GM18498 (cell line): ENCODE data around the gene CHRNA7.

Experiments used
- ATAC-seq: cut with Tn5 transposase; IDR thresholded peaks from one replicate; pipeline ENCODE4 v1.9.1; 2021; ENCODE audit warnings: mild to moderate bottlenecking, moderate library complexity; ENCODE audit not compliant: unreplicated experiment

Gene CHRNA7

DNA sequence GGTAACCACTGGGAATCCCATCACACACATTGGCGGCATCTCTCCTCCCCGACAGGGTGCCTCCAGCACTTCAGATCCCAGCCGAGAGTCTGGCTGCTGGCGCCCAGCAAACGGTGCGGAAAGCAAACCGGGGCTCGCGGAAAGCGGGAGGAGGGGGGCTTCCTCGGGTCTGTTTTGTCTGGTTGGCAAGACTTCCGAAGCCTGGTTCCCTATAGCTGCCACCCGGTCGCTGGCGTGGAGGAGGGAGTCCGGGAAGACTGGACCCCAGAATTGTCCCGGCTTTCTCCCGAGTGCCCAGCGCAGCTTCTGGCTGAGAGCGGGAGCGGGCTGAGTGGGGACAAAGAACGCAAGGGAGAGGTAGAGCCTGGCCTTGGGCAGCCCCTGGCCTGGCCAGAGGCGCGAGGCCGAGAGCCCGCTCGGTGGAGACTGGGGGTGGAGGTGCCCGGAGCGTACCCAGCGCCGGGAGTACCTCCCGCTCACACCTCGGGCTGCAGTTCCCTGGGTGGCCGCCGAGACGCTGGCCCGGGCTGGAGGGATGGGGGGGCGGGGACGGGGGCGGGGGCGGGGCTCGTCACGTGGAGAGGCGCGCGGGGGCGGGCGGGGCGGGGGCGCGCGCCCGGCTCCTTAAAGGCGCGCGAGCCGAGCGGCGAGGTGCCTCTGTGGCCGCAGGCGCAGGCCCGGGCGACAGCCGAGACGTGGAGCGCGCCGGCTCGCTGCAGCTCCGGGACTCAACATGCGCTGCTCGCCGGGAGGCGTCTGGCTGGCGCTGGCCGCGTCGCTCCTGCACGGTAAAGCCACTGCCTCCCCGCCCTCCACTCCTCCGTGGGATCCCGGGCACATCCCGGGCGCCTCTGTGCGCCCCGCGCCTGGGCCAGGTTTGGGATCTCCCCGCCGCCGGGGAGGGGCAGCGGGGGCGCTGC is at the start of gene CHRNA7:
Gene CHRNA7 (plus strand): TSS at position 654 of the 920 bp plus-strand sequence. CDS start 80 bp downstream, at position 734.
- ATAC-seq, result peak; percentile 71

DNA sequence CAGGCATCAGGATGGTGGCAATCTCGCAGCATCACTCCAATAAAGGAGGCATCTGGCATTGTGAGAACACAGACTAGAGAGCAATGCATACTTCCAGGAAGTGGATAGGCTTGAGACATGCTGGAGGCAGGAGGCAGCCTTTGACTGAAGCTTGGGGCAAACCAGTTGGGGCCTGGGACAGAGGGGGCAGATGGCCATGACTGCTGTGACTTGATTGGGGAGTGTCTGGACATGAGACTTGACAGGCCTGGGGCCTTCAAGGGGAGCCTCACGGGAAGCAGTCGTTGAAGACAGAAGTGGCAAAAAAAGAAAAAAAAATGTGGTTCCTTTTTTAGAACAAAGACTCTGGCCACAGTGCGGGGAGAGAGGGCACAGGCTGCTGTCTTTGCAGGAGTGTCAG is 44.7 kb upstream of the CHRNA7 start:
- no peak for ATAC-seq

DNA sequence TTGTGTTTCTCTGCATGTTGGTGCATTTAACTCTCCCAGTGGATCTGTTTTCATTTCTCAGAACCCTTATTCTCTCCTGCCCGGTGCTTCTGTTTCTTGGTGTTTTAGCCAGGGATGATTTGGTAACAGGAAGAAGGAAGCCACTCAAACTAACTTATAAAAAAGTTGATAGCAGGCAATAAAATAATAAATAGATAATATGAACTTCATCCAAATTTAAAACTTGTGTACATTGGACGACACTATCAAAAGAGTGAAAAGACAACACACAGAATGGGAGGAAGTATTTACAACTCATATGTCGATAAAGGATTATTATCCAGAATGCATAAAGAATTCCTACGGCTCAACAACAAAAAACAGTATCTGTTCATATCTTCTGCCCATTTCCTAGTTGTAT is 37.3 kb upstream of the CHRNA7 start:
- ATAC-seq, result no peak

DNA sequence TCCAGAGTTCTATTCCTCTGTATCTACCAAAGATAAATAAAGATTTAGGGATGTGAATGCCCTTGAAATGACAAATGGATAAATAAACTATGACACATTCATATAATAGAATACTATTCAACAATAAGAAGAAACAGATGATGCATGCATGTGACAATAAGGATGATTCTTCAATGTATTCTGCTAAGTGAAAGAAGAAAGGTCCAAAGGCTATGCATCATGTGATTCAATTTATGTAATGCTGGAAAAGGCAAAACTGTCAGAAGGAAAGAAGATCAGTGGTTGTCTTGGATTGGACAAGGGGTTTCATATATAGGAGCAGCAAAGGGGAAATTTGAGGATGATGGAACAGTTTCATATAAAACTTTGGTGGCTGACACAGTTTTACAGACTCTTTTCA is 32.6 kb upstream of the CHRNA7 start:
- no peak for ATAC-seq

DNA sequence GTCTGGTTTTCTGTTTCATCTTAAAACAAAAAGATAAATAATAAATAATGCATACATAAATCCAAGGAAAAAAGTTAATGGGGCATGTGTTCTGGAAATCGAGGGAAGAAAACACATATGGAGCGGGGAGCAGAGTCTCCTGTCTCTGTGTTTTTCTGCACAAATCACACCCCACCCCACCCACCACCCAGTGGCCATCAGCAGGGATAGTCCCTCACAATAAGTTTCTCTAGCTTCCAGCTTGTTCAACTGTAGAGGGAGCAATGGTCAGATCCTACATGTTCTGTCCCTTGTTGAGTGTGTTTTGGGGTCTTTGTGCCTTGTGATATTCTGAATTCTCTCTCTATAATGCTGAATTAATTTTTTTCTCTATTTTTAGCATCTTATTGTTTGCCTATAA is 26.8 kb upstream of the CHRNA7 start:
- no peak for ATAC-seq

DNA sequence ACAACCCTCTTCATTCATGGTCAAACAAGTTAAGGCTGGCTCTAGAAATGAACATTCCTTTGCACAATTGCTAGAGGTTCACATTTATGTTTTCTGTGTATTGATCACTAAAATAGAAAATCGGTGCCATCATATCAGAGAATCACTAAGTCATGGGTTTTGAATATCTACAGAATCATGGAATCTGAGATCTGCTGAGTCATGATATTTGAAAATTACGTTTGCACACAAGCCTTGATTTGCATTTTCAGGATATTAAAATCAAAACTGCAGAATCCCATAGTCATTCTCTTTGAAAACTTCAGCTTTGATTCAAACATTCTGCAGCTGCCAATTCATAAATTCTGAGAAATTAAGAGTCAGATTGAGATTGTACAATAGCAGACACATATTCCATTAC is 26.1 kb upstream of the CHRNA7 start:
- ATAC-seq, result no peak

DNA sequence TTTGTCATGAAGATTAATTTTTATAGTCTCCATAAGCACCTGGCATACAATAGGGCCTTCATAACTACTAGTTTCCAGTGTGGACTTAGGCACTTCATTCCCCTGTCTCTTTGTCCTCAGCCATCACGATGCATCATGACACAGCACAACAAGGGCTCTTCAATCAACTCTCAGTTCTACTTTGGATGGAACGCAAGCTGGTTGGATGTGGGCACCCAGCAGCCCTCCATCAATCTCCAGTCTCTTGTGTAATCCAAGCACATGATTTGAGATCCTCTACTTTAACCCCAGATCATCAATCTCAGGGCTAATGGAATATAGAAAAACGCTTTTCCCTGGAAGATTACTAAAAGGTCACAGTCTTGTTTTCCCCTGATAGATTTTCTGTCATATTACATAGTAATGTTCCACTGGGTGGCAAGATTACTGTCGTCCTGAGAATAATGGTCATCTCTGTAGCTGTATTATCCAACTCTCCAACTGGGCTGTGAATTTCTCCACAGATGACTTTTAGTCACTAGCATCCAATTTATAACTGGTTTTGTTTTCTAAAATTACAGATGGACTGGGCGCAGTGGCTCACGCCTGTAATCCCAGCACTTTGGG is 22.9 kb upstream of the CHRNA7 start:
- ATAC-seq, result no peak

DNA sequence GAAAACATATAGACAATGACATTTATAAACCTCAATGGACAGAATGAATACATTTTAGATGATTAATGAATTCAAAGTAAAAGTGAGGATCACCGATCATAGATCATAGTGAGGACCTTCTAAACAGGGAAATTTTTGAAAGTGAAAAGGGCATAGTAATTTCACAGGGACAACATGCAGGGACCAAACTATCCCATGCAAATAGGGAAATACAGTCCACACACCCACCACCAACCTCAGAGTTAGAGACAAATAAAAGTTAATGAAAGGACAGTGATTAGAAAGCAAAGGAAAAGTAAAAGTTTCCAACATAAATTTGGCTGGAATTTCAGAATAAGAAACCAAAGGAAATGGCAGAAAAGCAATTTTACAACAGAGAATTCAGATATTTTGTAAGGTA is 15.4 kb upstream of the CHRNA7 start:
- no peak for ATAC-seq

DNA sequence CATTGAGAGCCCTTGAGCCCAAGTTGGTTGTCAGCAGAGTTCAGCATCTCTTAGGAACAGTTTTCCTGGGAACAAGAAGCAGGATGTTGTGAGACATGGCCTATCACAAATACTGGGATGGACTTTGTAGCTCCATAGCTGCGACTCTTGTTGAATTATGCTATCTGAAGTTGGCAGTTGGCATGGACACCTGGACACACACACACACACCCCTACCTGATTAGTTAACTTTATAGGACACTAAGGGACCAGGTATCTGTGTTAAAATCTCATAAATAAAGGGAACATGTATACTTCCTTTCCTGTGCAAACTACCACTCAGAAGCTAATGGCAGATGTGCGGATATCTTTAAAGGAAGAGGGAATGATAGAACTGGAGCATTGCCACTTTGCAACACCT is 10.2 kb upstream of the CHRNA7 start:
- ATAC-seq, result no peak

DNA sequence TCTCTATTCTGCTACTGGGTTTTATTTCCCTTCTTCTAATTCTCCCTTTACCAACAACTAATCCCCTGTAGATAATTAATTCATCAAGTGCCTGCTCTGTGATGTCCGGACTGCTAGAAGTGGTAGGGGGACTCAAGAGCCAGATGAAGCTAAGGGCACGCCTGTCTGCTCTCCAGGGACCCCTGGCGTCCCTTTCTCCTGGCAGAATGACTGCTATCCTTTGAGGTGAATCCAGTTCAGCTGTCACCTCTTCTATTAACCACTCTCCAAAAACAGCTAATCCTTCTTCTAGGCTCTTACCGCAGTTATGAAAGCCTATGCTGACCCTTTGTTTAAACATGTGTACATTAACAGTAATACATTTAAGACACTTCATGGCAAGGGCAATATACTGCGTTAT is 1.4 kb upstream of the CHRNA7 start:
- ATAC-seq, result no peak

DNA sequence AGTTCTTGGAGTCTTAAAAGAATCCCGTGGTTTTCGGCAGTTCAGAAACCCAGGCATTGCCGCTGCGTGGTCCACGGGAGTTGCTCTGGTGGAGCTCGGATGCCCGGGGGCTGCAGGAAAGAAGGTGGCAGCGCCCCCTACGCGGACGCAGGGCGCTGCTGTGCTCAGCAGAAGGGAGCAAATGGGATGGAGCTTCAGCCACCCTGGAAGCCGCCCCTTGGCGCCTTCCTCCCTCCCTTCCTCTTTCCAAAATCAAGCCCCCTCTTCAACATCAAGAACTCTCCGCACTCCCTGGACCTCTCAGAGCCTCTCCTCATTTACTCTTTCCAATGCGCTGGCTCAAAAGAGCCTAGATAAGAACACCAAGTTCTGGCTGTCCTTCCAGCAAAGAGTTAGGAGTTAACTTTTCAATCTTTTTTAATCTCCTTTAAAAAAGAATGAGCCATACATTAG is 880 bp upstream of the CHRNA7 start:
- no peak for ATAC-seq

DNA sequence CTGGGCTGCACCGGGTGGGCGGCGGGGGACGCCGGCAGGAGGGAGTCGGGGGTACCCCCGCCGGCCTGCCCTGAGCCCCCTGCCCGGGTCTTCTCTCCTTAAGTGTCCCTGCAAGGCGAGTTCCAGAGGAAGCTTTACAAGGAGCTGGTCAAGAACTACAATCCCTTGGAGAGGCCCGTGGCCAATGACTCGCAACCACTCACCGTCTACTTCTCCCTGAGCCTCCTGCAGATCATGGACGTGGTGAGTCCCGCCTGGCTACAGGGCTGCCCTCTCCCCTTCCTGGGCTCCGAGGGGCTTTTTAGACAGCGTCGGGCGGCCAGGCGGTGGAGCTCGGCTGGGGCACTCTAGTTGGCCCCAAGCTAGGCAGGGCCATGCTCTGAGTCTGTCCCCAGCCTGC is 480 bp downstream of the CHRNA7 start:
- ATAC-seq, result no peak

DNA sequence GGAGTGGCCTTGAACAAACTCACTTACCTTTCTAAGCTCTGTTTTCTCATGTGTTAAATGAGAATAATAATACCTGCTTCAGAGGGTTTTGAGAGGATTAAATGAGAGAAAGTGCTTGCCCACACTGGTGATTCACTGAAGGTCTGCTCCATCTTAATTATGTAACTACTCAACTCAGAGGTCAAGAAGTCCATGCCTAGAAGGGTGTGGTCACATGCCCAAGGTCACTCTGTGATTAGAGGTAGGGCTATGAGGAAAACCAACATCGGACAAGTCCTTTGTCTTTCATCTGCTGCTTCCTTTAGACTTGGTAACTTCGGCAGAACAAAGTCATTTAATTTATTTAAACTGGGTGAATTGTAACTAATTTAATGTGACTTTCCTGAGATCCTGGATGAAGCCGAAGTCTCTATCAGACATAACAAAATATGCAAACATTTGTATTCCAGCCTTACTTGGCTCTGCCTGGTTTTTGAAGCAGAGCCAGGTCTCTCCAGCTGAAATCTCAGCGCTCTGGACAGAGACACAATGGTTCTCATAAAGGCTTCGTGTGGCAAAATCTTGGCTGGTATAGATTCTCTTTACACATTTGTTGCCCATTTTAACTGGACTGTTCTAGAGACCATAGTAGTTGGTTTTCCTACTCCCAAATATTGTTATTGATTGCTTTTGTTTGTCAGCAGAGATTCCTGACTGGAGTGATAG is 3.0 kb downstream of the CHRNA7 start:
- no peak for ATAC-seq

DNA sequence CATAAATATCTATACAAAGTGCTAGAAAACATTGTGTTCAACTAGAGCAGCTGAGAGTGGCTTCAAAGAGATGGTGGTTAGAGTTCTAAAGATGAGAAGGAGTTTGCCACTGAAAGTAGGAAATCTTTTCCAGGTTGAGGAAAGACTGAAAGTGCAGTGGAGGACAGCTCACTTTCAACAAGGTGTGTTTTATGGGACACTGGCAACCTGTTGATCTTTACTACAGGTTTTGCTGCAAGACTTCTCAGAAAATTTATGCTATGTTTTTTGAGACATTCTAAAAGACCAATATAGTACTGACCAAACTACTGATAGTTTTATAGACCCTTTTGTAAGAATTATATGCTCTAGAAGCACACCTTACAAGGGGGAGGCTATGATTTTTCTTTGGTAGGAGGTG is 3.8 kb downstream of the CHRNA7 start:
- no peak for ATAC-seq

DNA sequence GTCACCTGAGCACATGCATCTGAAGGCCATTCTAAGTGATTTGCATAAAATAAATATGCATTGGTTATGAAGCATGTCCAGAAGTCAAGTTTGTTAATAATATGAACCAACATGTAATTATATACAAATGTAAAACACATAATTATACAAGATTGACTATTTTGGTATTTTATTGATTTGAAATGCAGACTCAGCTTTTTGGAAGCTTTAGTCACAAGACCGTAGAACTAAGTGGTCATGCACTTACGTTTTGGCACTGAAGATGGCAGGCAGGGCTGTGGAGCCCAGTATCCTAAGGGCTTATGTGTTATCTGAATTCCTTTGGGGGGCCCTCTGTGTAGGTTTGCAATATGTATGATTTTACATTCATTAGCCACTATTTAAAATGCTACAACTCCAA is 5.0 kb downstream of the CHRNA7 start:
- ATAC-seq, result no peak

DNA sequence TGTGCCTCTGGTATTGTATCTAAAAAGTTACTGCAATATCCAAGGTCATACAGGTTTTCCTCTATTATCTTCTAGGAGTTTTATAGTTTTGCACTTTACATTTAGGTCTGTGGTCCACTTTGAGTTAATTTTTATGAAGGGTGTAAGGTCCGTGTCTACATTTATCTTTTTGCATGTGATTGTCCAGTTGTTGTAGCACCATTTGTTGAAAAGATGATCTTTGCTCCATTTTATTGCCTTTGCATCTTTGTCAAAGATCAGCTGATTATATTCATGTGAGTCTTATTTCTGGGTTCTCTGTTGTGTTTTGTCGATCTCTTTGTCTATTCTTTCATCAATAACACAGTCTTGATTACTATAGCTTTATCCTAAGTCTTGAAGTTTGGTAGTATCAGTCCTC is 6.7 kb downstream of the CHRNA7 start:
- ATAC-seq, result no peak

DNA sequence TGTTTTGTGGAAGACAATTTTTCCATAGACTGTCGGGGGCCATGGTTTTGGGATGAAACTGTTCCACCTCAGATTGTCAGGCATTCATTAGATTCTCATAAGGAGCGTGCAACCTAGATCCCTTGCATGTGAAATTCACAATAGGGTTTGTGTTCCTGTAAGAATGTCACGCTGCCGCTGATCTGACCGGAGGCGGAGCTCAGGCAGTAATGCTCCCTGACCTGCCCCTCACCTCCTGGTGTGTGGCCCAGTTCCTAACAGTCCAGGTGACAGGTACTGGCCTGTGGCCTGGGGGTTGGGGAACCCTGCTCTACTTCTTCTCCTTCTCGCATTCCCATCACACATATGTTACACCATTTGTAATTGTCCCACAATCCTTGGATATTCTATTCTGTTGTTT is 11.0 kb downstream of the CHRNA7 start:
- ATAC-seq, result no peak

DNA sequence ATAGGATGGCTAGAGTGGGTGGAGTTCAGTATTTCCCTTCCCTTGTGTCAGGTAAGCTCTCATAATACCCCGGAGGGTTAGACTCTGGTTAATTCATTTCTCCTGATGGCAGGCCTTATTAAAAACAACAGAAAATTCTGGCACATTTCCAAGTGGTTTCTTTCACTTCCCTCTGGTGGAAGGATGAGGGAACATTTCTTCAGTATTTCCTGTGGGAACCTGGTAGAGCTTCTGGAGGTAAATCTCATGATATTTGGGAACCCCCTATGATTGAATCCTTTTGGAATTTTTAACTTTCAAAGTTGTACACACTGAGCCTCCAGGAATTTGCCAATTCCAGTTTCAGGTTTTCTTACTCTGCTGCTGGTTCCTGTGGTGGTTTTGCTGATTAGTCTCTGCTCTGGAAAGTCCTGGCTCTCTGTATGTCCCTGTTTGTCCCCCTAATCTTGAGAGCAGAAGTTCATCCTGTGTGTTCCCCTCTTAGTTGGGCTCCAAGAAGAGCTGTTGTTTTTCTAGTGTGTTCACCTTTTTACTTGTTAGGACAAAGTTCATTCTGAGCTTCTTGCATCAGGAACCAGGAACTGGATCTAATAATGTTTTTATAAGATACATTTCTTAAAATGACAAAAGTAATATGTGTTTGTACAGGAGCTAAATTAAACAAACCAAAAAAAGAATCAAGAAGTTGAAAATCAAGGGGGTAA is 12.1 kb downstream of the CHRNA7 start:
- no peak for ATAC-seq

DNA sequence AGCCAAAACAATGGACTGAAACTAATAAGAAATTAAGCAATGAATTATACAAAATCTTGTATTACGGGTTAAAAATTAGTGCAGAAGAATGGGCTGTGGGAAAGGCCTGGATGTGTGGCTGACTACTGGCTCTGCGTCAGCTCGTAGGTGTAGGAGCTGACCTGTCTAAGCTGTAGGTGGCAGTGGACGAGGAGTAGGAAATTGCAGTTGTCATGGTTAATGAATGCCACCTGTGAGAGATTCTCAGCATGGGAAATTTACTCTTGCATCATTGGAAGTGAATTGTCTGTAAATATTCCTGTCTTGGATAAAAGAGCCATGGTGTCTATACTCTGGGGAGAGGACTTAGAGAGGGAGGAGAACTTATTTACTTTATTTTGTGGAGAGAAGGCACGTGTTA is 23.4 kb downstream of the CHRNA7 start:
- no peak for ATAC-seq

DNA sequence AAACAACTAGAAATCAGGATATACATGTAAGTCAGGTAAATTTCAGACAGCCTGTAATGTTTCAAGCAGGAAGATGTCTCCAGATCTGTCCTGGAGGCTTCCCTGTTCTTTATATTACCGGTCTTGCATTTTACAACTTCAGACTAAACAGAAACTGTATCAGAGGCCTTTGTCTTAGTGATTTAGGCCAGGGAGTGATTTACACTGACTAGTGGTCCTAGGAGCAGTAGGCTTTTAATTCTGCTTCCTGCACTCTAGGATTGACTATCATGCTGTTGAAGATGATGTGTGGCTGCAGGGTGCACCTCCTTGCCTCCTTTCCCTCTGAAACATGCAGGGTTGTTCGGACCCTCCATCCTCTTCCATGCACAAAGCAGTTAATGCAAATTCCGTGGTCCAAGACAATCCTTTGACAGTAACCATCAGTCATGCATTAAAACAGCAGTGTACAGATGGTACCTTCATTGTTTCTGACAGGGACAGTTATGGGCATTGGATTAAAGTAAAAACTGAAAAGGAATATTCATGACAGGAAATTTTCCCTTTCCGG is 27.6 kb downstream of the CHRNA7 start:
- no peak for ATAC-seq

DNA sequence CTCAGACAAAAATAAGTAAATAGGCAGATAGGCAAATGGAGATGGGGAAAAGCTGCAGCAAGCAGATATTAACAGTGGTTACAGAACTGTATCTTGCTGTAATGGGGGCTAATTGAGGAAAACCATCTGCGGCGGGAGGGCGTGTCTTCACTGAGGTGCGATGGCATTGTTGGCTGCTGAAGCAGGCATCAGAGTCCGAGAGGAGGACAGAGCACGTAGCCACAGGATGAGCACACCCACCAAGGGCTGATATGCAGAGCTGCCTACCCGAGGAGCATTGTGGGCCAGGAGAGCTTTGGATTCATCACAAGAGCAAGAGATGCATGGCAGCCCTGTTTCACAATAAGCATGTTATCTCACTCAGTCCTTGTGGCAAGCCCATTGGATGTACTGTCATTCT is 30.4 kb downstream of the CHRNA7 start:
- ATAC-seq, result no peak
